Tibial artery (tissue), 4 donors: ENCODE results near the gene INPP4A.

Source experiments
- DNase-seq, 2 donors: peaks; one replicate each; pipeline ENCODE4 v3.0.0-alpha.2; 2019
- H3K27ac ChIP-seq, 2 donors: fragments of 200-600 bp; sonication (generic) in 1 of 2; 1 replicate in 1 of 2; 2 replicates in 1 of 2; pipeline ENCODE4 v1.5.1; 2018 to 2019; ENCODE audit warnings: mild to moderate bottlenecking in 1 of 2
- H3K27me3 ChIP-seq, 2 donors: fragments of 200-600 bp; sonication (generic) in 1 of 2; one replicate each; pipeline versions ENCODE4 v1.5.1 to v1.6.0; 2016 to 2019
- H3K36me3 ChIP-seq, 3 donors: fragments of 200-600 bp; sonication (generic) in 2 of 3; one replicate each; pipeline ENCODE4 v1.5.1; 2016 to 2019; ENCODE audit warnings: mild to moderate bottlenecking in 2 of 3
- H3K4me1 ChIP-seq, 4 donors: fragments of 200-600 bp; sonication (generic) in 2 of 4; 1 replicate in 3 of 4; 2 replicates in 1 of 4; pipeline ENCODE4 v1.5.1; 2016 to 2019
- H3K4me3 ChIP-seq, 2 donors: fragments of 200-600 bp; sonication (generic) in 1 of 2; 1 replicate in 1 of 2; 2 replicates in 1 of 2; pipeline ENCODE4 v1.5.1; 2018 to 2019; ENCODE audit warnings: mild to moderate bottlenecking in 2 of 2
- H3K9me3 ChIP-seq, 3 donors: fragments of 200-600 bp; sonication (generic) in 1 of 3; one replicate each; pipeline ENCODE4 v1.5.1; 2016 to 2019
- intact Hi-C: fragments of 100-400 bp; cut with DNase I; formaldehyde crosslinking; loops from one replicate; pipeline ENCODE4 v1.15.0; 2023; ENCODE audit warnings: low total_unique reads
- TF ChIP-seq, protein P1 (sequence below), 2 experiments: fragments of 200-600 bp in 1 of 2; fragments of 450-650 bp in 1 of 2; IDR thresholded peaks; one replicate each; pipeline ENCODE4 v1.5.1; 2017 to 2019; ENCODE audit warnings: antibody characterized with exemption in 2 of 2, mild to moderate bottlenecking in 1 of 2, moderate library complexity in 1 of 2

INPP4A gene

DNA sequence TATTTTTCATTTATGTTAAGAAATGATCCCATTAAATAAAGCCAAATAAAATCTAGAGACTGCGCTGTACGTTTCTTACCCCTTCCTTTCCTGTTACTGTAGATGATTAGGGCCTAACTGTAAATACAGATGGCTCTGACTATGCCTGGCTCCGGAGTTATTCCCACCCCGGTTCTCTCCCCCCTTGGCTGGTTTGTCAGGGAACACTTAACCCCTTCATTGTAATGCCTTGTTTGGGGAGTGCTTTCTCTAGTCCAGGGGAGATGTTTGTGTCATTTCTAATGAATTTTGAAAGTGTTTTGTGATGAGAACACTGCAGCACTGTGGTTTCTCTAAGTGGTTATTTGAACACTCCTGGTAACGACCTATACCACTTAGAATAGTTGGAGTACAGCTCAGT lies 172.5 kb downstream of the INPP4A start:
- TF ChIP-seq, protein P1, sequence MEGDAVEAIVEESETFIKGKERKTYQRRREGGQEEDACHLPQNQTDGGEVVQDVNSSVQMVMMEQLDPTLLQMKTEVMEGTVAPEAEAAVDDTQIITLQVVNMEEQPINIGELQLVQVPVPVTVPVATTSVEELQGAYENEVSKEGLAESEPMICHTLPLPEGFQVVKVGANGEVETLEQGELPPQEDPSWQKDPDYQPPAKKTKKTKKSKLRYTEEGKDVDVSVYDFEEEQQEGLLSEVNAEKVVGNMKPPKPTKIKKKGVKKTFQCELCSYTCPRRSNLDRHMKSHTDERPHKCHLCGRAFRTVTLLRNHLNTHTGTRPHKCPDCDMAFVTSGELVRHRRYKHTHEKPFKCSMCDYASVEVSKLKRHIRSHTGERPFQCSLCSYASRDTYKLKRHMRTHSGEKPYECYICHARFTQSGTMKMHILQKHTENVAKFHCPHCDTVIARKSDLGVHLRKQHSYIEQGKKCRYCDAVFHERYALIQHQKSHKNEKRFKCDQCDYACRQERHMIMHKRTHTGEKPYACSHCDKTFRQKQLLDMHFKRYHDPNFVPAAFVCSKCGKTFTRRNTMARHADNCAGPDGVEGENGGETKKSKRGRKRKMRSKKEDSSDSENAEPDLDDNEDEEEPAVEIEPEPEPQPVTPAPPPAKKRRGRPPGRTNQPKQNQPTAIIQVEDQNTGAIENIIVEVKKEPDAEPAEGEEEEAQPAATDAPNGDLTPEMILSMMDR (IDR thresholded peaks at IDR 0.05), result no peak
- no peak for DNase-seq
- Histone ChIP-seq H3K36me3 (peaks cover 34 to 75% (median 68%) of the 10 kb centered on the region in 3 donors), H3K27ac (no peak overlapping the region), H3K27me3 (no peaks in the 10 kb centered on the region), H3K4me1 (no peaks in the 10 kb centered on the region), H3K4me3 (no peak overlapping the region), H3K9me3 (no peaks in the 10 kb centered on the region)
- intact Hi-C loops, result no loop called here

DNA sequence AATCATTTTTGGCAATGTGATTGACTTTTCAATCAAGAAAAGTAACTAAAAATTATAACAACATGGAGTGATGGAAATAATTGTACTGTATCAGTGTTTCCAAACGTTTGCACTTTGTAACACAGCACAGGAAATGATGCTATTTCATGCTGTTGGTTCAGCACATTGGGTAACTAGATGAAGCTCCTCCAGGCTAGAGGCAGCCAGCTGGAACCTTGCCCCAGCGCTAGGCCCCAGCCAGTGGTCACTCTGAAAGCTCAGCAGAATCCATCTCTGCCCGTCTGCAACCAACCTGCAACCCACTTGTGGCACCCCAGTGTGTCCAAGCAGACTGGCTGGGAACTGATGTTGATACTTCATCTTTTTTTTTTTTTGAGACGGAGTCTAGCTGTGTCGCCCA lies 179.0 kb downstream of the INPP4A start:
- TF ChIP-seq, protein P1 (IDR thresholded peaks at IDR 0.05), result no peak
- intact Hi-C loops, result no loop called here

DNA sequence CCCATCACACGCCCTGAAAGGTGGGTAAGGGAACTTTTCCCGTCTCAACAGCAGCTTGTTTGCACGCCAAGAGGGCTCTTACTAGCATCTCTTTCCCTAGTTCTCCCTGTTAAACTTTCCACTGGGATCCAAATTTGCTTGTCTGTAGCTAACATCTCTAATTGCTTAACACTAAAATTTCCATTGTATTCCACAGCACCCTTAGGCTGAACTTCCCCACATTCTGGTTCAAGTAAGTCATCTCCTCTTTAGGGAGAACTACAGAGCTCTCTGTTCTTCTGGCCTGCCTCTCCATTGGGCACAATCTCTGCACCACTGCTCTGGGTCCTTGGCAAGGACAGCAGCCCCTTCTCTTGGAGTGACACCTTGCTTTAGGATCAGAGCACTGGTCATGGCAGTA lies 187.7 kb downstream of the INPP4A start:
- Histone ChIP-seq H3K4me1 (no peaks in the 10 kb centered on the region), H3K27ac (no peak overlapping the region), H3K36me3 (peaks cover 37 to 58% (median 41%) of the 10 kb centered on the region in 3 donors), H3K27me3 (no peaks in the 10 kb centered on the region), H3K9me3 (no peaks in the 10 kb centered on the region), H3K4me3 (no peak overlapping the region)
- TF ChIP-seq, protein P1 (IDR thresholded peaks at IDR 0.05), result no peak
- intact Hi-C loops, result no loop called here
- no peak for DNase-seq

More for the DNA sequence above, 179.0 kb downstream of the INPP4A start:
- H3K4me3 ChIP-seq, result no peak overlapping the region
- H3K9me3 ChIP-seq, result no peaks in the 10 kb centered on the region
- H3K36me3 ChIP-seq, result peaks cover 0 to 29% (median 7%) of the 10 kb centered on the region in 3 donors
- H3K27me3 ChIP-seq, result no peaks in the 10 kb centered on the region
- DNase-seq, result peak in 1 of 2 donors; percentile 69
- H3K27ac ChIP-seq, result no peak overlapping the region
- no peaks in the 10 kb centered on the region for H3K4me1 ChIP-seq

DNA sequence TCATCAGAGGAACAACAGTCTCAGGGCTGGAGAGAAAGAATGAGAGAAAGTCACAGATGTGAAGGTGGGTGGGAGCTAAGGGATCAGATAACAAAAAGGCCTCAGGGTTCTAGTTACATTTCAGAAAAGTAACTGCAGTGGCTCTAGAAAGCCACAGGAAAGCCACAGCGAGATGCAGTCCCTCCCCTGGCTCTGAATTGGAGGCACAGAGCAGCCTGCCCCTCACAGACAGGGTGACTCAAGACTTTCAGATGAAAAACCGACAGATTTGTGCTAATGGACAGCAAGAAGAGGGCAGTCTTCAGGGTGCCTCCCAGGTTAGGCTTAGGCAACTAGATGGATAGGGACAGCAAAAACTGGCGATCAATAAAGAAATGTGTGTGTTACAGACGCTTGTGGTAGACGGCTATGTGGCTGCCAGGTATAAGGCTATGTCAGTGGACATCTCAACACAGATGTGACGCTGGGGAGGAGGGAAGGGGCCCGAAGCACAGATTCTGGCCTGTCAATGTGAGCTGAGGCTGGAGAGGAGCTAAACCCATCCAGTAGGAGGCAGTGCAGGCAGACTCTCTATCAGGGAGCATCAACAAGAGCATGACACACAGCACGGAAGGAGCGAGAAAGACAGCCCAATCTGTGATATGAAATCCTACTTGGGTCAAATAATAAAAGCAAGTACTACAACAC lies 189.9 kb downstream of the INPP4A start:
- DNase-seq, result no peak
- no peak overlapping the region for H3K27ac ChIP-seq
- TF ChIP-seq, protein P1 (IDR thresholded peaks at IDR 0.05), result no peak
- H3K9me3 ChIP-seq, result no peaks in the 10 kb centered on the region
- intact Hi-C loops, result no loop called here
- no peak overlapping the region for H3K4me3 ChIP-seq
- no peaks in the 10 kb centered on the region for H3K27me3 ChIP-seq
- H3K4me1 ChIP-seq, result no peaks in the 10 kb centered on the region
- H3K36me3 ChIP-seq, result peaks cover 50 to 61% (median 57%) of the 10 kb centered on the region in 3 donors

DNA sequence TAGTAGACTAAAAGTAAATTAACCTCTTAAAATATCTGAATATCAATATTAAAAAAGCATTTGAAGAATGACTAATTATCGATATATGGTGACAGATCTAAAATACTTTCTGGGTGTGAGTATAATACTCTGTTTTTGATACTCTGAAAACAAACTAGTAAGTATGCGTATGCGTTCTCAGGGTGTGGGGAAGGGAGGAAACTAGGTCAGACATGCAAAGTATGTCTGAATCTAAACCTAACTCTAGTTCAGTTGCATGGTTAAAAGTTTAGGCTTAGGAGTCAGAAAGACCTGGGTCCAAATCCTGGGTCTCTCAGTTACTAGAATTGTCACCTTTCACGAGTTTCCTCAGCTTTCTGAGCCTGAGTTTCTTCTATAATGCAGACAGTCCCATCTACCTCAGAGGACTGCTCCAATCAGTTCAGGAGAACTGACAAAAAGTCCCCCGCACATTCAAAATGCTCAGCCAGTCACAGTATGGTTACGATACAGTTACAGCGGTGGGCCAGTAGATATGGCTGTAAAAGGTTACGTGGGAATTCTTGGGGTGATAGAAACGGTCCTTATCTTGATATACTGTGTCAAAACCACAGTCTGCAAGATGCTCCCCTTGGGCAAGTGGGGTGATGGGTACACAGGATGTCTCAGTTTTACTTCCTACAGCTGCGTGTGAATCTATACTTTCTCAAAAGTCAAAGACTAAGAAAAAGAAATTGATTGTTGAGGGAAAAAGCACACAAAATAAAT lies 192.9 kb downstream of the INPP4A start:
- Histone ChIP-seq H3K36me3 (peaks cover 38 to 55% (median 39%) of the 10 kb centered on the region in 3 donors), H3K9me3 (no peaks in the 10 kb centered on the region), H3K4me3 (no peak overlapping the region), H3K27ac (no peak overlapping the region), H3K4me1 (no peaks in the 10 kb centered on the region), H3K27me3 (no peaks in the 10 kb centered on the region)
- intact Hi-C loops, result no loop called here
- no peak for DNase-seq
- TF ChIP-seq, protein P1 (IDR thresholded peaks at IDR 0.05), result no peak
